Activated gamma-delta T cell (primary cell): ENCODE data around the gene GPSM1.

ENCODE experiments used
- DNase-seq: peaks from one replicate; lab custom pipeline; 2025; lab: John Stamatoyannopoulos, UW

Gene GPSM1

GRCh38 chr9:136290508-136291000 lies 36.8 kb upstream of the GPSM1 start:
- no peak for DNase-seq

DNA sequence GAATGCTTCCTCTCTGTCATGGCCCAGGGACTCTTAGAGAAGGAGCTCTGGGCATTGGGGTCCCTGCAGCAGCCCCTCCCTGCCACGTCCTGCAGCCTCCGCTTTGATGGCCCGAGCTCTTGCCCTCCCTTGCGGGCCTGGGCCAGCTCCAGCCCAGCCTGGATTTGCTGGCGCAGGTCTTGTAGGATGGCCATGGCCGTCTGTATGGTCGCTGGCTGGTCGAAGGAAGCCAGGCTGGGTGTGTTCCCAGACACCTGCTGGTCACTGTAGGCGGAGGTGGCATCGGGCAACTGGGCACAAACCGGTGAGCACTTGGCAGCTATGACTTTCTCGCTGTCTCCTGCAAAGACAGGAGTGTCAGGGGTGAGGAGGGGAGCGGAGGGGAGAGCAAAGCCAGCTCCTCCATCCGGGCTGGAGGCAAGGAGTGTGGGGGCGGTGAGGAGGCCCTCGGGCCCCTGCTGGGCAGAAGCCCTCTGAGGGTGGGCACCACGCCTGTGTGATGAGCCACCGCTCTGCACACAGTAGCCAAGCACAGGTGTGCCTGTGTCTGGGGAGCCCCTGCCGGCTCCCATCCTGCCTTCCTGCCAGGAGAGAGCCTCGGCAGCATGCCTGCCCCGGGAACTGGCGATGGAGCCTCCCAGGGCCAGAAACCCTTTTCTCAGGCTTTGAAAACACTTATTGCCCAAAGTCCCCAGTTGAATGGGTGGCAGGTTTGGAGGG lies 35.9 kb upstream of the GPSM1 start:
- DNase-seq, result no peak

DNA sequence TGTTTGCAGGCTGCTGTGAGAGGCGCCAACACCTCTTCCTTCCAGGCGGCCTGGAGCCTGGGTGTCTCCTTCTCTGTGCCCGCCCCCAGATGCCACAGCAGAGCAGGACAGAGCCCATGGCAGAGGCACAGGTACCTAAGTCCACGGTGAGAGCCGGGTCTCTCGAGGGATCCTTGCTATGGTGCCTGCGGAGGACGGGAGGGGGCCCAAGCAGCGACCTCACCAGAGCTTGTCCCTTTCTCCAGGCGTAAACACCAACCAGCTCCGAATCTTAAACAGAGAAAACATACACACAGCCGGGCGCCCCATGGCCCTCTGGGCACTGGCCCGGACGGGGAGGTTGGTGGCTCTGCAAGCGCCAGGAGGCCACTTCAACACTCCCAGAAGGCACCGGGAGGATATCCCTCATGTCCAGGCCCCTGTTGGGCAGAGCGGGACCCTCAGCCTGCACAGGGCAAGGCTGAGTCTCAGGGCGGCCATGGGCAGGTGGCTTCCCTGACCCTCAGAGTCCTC lies 35.3 kb upstream of the GPSM1 start:
- DNase-seq, result no peak

GRCh38 chr9:136292591-136293448 lies 34.5 kb upstream of the GPSM1 start:
- DNase-seq, result no peak

DNA sequence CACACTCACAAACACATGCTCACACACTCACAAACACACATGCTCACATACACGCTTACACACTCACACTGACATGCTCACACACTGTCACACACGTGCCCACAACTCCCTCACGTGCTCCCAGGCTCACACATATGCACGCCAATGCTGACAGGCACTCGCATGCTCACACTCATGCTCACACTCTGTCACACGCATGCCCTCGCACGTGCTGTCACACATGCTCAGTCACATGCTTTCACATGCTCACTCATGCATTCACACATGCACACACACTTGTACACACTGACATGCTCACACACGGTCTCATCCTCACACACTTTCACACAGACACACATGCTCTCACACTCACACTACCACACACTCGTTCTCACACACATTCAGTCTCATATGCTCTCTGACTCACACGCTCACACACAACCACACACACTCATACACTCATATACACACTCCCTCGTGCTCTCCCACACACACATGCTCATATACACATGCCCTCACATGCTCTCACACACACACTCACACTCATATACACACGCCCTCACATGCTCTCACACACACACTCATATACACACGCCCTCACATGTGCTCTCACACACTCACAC lies 33.8 kb upstream of the GPSM1 start:
- no peak for DNase-seq

GRCh38 chr9:136294437-136294836 lies 32.9 kb upstream of the GPSM1 start:
- no peak for DNase-seq

GRCh38 chr9:136295055-136295454 lies 32.3 kb upstream of the GPSM1 start:
- DNase-seq, result no peak

GRCh38 chr9:136295542-136296433 lies 31.6 kb upstream of the GPSM1 start:
- DNase-seq, result no peak

- no peak for DNase-seq
These were observed 30.8 kb upstream of the GPSM1 start for GRCh38 chr9:136296434-136297015.

DNA sequence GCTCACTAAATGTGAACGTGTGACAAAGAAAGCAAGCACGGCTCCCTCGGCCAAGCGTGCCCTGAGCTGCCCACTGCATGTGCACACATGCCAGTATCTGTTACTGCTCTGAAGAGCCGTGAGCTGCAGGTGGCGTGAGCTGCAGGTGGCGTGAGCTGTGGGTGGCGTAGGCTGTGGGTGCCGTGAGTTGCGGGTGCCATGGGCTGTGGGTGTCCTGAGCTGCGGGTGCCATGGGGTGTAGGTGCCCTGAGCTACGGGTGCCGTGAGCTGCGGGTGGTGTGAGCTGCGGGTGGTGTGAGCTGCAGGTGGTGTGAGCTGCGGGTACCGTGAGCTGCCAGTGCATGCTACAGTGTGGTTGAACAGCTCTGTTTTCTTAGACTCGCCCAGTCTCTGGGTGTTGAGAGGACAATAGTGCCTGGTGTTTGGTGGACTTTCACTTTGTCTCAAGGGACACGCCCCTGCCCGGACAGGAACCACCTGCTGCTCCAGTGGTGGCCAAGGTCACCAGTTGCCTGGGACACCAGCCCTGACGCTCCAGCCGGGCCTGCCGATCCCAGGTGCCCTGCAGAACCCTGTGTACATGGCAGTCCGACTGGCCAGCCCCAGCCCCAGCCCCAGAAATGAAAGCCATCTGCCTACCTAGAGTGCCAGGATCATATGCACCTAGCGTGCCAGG lies 30.2 kb upstream of the GPSM1 start:
- DNase-seq, result no peak

- DNase-seq, result no peak
These were observed 29.3 kb upstream of the GPSM1 start for GRCh38 chr9:136297766-136298735.

- DNase-seq, result no peak
These were observed 28.2 kb upstream of the GPSM1 start for GRCh38 chr9:136299116-136299515.

DNA sequence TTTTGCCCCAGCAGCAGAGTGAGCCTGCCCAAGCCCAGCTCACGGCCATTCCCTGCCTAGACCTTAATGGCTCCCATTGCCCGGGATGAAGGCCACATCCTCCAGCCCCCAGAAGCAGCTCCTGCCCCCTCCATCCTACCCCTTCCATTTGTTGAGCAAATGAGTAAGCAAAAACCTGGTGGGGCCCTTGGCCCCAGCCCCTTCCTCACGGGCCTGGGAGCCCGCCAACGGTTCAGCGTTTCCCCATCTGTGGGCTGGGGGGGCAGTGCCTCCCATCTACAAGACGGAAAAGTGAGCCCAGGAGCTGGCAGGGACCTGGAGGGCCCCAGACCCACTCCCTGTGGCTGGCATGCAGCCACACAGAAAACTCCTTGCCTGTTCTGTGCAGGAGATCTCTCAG lies 27.8 kb upstream of the GPSM1 start:
- no peak for DNase-seq

GRCh38 chr9:136300016-136300545 lies 27.3 kb upstream of the GPSM1 start:
- no peak for DNase-seq

- DNase-seq, result no peak
These were observed 26.5 kb upstream of the GPSM1 start for GRCh38 chr9:136300866-136301265.

- no peak for DNase-seq
These were observed 24.8 kb upstream of the GPSM1 start for GRCh38 chr9:136302527-136302926.

GRCh38 chr9:136303066-136303824 lies 24.1 kb upstream of the GPSM1 start:
- no peak for DNase-seq

DNA sequence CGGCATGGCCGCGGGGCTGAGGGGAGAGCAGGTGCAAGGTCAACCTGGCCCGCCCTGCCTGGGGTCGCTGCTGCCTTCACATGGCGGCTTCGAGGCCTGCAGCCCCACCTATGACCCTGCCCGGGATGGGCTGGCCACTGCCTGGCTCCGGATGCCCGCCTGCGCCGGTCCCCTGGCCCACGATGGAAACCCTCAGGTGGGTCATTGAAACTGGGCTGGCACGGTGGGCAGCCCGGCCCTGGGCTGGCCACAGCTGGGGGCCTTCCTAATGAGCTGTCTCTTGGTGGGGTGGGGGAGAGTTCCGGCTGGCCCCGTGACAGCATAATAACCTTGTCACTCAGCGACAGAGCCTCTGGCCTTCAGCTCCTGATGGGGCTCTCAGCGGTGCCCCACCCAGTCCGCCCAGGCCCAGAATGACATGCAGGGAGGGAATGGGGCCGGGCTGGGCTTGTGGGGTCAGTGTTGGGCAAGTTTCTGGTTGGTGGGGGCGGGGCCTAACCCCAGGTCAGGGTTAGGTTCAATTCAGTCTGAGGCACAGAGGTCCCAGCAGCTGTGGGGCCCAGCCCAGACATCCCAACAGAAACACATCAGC lies 23.4 kb upstream of the GPSM1 start, which contains the start of gene CCDC187:
Gene CCDC187 (minus strand): TSS at position 270 of the 592 bp plus-strand sequence. CDS start 264 bp downstream, at position 6.
- no peak for DNase-seq
